ENCODE results near the gene CLBA1. TPM values are rescaled to one million over a fixed set of nuclear protein-coding genes. Genes with fewer than 3 reads are reported as not detected.

Gene CLBA1
- total and polyA plus RNA-seq, 2 donors: 3.3 to 12.9 TPM

GRCh38 chr14:104982548-104983230 lies 2.9 kb upstream of the CLBA1 start:
- Histone ChIP-seq H3K9me3 (ENCODE audit: control insufficient read depth in 2 of 2, insufficient read depth in 1 of 2, low read length in 1 of 2) (peaks cover 0 to 2% of the 10 kb centered on the region in 2 donors), H3K4me3 (ENCODE audit: low read length in 2 of 2) (no peak overlapping the region), H3K27ac (ENCODE audit: low read depth in 1 of 2, low read length in 1 of 2) (no peak overlapping the region), H3K36me3 (ENCODE audit: control insufficient read depth in 2 of 2, insufficient read depth in 2 of 2, low read length in 1 of 2) (no peaks in the 10 kb centered on the region), H3K27me3 (ENCODE audit: control insufficient read depth in 2 of 2, insufficient read depth in 1 of 2, low read length in 1 of 2) (peaks cover 31 to 60% of the 10 kb centered on the region in 2 donors), H3K4me1 (ENCODE audit: control insufficient read depth in 2 of 2, insufficient read depth in 2 of 2, low read length in 2 of 2) (peaks cover 3 to 11% of the 10 kb centered on the region in 2 donors)
- DNase-seq (ENCODE audit: low read depth in 6 of 9, low spot score in 9 of 9): no peak
- 89% methylated on average over 10 of the region's 10 CpGs for whole genome bisulfite sequencing

- Histone ChIP-seq H3K27me3 (ENCODE audit: control insufficient read depth in 2 of 2, insufficient read depth in 1 of 2, low read length in 1 of 2) (peaks cover 25 to 56% of the 10 kb centered on the region in 2 donors), H3K27ac (ENCODE audit: low read depth in 1 of 2, low read length in 1 of 2) (no peak overlapping the region), H3K4me1 (ENCODE audit: control insufficient read depth in 2 of 2, insufficient read depth in 2 of 2, low read length in 2 of 2) (peaks cover 3 to 9% of the 10 kb centered on the region in 2 donors), H3K36me3 (ENCODE audit: control insufficient read depth in 2 of 2, insufficient read depth in 2 of 2, low read length in 1 of 2) (no peaks in the 10 kb centered on the region), H3K4me3 (ENCODE audit: low read length in 2 of 2) (no peak overlapping the region), H3K9me3 (ENCODE audit: control insufficient read depth in 2 of 2, insufficient read depth in 1 of 2, low read length in 1 of 2) (peaks cover 0 to 2% of the 10 kb centered on the region in 2 donors)
- 85% methylated on average over 12 of the region's 12 CpGs for WGBS
- no peak for DNase-seq (ENCODE audit: low read depth in 6 of 9, low spot score in 9 of 9)
These were observed 2.3 kb upstream of the CLBA1 start for GRCh38 chr14:104983231-104983721.

GRCh38 chr14:104984056-104984894 lies 1.3 kb upstream of the CLBA1 start:
- H3K27me3 ChIP-seq (ENCODE audit: control insufficient read depth in 2 of 2, insufficient read depth in 1 of 2, low read length in 1 of 2): peaks cover 17 to 46% of the 10 kb centered on the region in 2 donors
- H3K4me1 ChIP-seq (ENCODE audit: control insufficient read depth in 2 of 2, insufficient read depth in 2 of 2, low read length in 2 of 2): peaks cover 3 to 6% of the 10 kb centered on the region in 2 donors
- peaks cover 0 to 2% of the 10 kb centered on the region in 2 donors for H3K9me3 ChIP-seq (ENCODE audit: control insufficient read depth in 2 of 2, insufficient read depth in 1 of 2, low read length in 1 of 2)
- no peaks in the 10 kb centered on the region for H3K36me3 ChIP-seq (ENCODE audit: control insufficient read depth in 2 of 2, insufficient read depth in 2 of 2, low read length in 1 of 2)
- WGBS: 96% methylated on average over 15 of the region's 15 CpGs
- H3K27ac ChIP-seq (ENCODE audit: low read depth in 1 of 2, low read length in 1 of 2): no peak overlapping the region
- H3K4me3 ChIP-seq (ENCODE audit: low read length in 2 of 2): no peak overlapping the region
- DNase-seq (ENCODE audit: low read depth in 6 of 9, low spot score in 9 of 9): no peak

- DNase-seq (ENCODE audit: low read depth in 6 of 9, low spot score in 9 of 9): no peak
- peak overlapping the region in 1 of 2 donors; percentile 45 for H3K4me3 ChIP-seq (ENCODE audit: low read length in 2 of 2)
- peaks cover 0 to 2% of the 10 kb centered on the region in 2 donors for H3K9me3 ChIP-seq (ENCODE audit: control insufficient read depth in 2 of 2, insufficient read depth in 1 of 2, low read length in 1 of 2)
- H3K4me1 ChIP-seq (ENCODE audit: control insufficient read depth in 2 of 2, insufficient read depth in 2 of 2, low read length in 2 of 2): peaks cover 3 to 6% of the 10 kb centered on the region in 2 donors
- H3K27me3 ChIP-seq (ENCODE audit: control insufficient read depth in 2 of 2, insufficient read depth in 1 of 2, low read length in 1 of 2): peaks cover 9 to 25% of the 10 kb centered on the region in 2 donors
- no peaks in the 10 kb centered on the region for H3K36me3 ChIP-seq (ENCODE audit: control insufficient read depth in 2 of 2, insufficient read depth in 2 of 2, low read length in 1 of 2)
- WGBS: 76% methylated on average over 19 of the region's 19 CpGs
- H3K27ac ChIP-seq (ENCODE audit: low read depth in 1 of 2, low read length in 1 of 2): no peak overlapping the region
These were observed 1.0 kb downstream of the CLBA1 start for GRCh38 chr14:104986487-104987164.

GRCh38 chr14:104989236-104989950 lies 3.8 kb downstream of the CLBA1 start:
- Histone ChIP-seq H3K9me3 (ENCODE audit: control insufficient read depth in 2 of 2, insufficient read depth in 1 of 2, low read length in 1 of 2) (peaks cover 0 to 2% of the 10 kb centered on the region in 2 donors), H3K4me3 (ENCODE audit: low read length in 2 of 2) (no peak overlapping the region), H3K36me3 (ENCODE audit: control insufficient read depth in 2 of 2, insufficient read depth in 2 of 2, low read length in 1 of 2) (no peaks in the 10 kb centered on the region), H3K27me3 (ENCODE audit: control insufficient read depth in 2 of 2, insufficient read depth in 1 of 2, low read length in 1 of 2) (peaks cover 7 to 16% of the 10 kb centered on the region in 2 donors), H3K4me1 (ENCODE audit: control insufficient read depth in 2 of 2, insufficient read depth in 2 of 2, low read length in 2 of 2) (peaks cover 3 to 6% of the 10 kb centered on the region in 2 donors), H3K27ac (ENCODE audit: low read depth in 1 of 2, low read length in 1 of 2) (no peak overlapping the region)
- DNase-seq (ENCODE audit: low read depth in 6 of 9, low spot score in 9 of 9): no peak
- WGBS: 94% methylated on average over 16 of the region's 16 CpGs

GRCh38 chr14:104989951-104990303 lies 4.3 kb downstream of the CLBA1 start:
- H3K36me3 ChIP-seq (ENCODE audit: control insufficient read depth in 2 of 2, insufficient read depth in 2 of 2, low read length in 1 of 2): no peaks in the 10 kb centered on the region
- no peak overlapping the region for H3K4me3 ChIP-seq (ENCODE audit: low read length in 2 of 2)
- no peak for DNase-seq (ENCODE audit: low read depth in 6 of 9, low spot score in 9 of 9)
- peaks cover 7 to 16% of the 10 kb centered on the region in 2 donors for H3K27me3 ChIP-seq (ENCODE audit: control insufficient read depth in 2 of 2, insufficient read depth in 1 of 2, low read length in 1 of 2)
- no peak overlapping the region for H3K27ac ChIP-seq (ENCODE audit: low read depth in 1 of 2, low read length in 1 of 2)
- 98% methylated on average over 7 of the region's 7 CpGs for WGBS
- peaks cover 0 to 2% of the 10 kb centered on the region in 2 donors for H3K9me3 ChIP-seq (ENCODE audit: control insufficient read depth in 2 of 2, insufficient read depth in 1 of 2, low read length in 1 of 2)
- H3K4me1 ChIP-seq (ENCODE audit: control insufficient read depth in 2 of 2, insufficient read depth in 2 of 2, low read length in 2 of 2): peaks cover 3 to 6% of the 10 kb centered on the region in 2 donors

- no peak for DNase-seq (ENCODE audit: low read depth in 6 of 9, low spot score in 9 of 9)
- peaks cover 0 to 5% of the 10 kb centered on the region in 2 donors for H3K27me3 ChIP-seq (ENCODE audit: control insufficient read depth in 2 of 2, insufficient read depth in 1 of 2, low read length in 1 of 2)
- WGBS: 99% methylated on average over 34 of the region's 34 CpGs
These were observed 6.3 kb downstream of the CLBA1 start for GRCh38 chr14:104991896-104992230.

GRCh38 chr14:104992501-104992900 lies 6.9 kb downstream of the CLBA1 start:
- Histone ChIP-seq H3K27ac (ENCODE audit: low read depth in 1 of 2, low read length in 1 of 2) (no peak overlapping the region), H3K4me1 (ENCODE audit: control insufficient read depth in 2 of 2, insufficient read depth in 2 of 2, low read length in 2 of 2) (no peaks in the 10 kb centered on the region), H3K36me3 (ENCODE audit: control insufficient read depth in 2 of 2, insufficient read depth in 2 of 2, low read length in 1 of 2) (no peaks in the 10 kb centered on the region), H3K9me3 (ENCODE audit: control insufficient read depth in 2 of 2, insufficient read depth in 1 of 2, low read length in 1 of 2) (no peaks in the 10 kb centered on the region), H3K27me3 (ENCODE audit: control insufficient read depth in 2 of 2, insufficient read depth in 1 of 2, low read length in 1 of 2) (no peaks in the 10 kb centered on the region), H3K4me3 (ENCODE audit: low read length in 2 of 2) (no peak overlapping the region)
- 94% methylated on average over 11 of the region's 11 CpGs for WGBS
- DNase-seq (ENCODE audit: low read depth in 6 of 9, low spot score in 9 of 9): no peak

More at GRCh38 chr14:104991896-104992230, 6.3 kb downstream of the CLBA1 start:
- Histone ChIP-seq H3K9me3 (ENCODE audit: control insufficient read depth in 2 of 2, insufficient read depth in 1 of 2, low read length in 1 of 2) (no peaks in the 10 kb centered on the region), H3K4me3 (ENCODE audit: low read length in 2 of 2) (no peak overlapping the region), H3K36me3 (ENCODE audit: control insufficient read depth in 2 of 2, insufficient read depth in 2 of 2, low read length in 1 of 2) (no peaks in the 10 kb centered on the region), H3K4me1 (ENCODE audit: control insufficient read depth in 2 of 2, insufficient read depth in 2 of 2, low read length in 2 of 2) (no peaks in the 10 kb centered on the region), H3K27ac (ENCODE audit: low read depth in 1 of 2, low read length in 1 of 2) (no peak overlapping the region)
